Measurements from ENCODE around the gene OPRM1.

Gene OPRM1

DNA sequence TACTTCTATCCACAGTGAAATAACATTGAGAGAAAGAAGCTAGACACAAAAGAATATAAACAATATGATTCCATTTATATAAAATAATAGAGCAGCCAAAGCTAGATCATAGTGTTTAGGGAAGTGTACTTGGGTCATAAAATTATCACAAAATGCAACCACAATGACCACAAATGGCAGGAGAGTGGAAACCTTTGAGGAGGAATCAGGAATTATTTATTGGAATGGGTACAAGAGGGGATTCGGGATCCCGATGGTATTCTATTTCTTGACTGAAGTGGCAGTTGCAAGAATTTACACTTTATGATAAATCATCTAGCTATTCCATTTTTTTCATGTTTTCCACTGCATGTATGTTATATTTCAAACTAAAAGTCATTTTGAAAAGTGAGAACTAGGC lies 241.5 kb downstream of the OPRM1 start:
- no peak for DNase-seq (ENCODE audit: low read depth)

DNA sequence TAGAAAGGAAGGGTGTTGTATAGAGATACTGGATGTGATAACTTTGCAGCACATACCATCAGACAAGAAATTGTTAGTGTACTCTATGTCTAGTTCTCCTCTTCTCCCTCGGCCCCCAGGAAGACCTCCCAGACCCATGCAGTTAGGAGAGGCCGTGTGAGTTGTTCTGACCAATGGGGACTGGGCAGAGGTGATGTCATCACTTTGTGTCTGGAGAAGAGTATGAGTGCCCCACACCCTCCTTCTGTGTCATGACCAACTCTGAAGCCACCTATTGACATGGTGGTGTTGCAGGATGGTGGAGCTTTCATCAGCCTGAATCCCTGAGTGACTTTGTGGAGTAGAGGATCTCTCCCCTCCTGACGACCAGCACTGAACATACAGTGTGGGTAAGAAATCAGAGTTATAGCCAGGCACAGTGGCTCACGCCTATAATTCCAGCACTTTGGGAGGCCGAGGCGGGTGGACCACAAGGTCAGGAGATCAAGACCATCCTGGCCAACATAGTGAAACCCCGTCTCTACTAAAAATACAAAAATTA lies 245.3 kb downstream of the OPRM1 start:
- DNase-seq (ENCODE audit: low read depth): no peak

- DNase-seq (ENCODE audit: low read depth): no peak
Measured at GRCh38 chr6:154285826-154286225, 246.8 kb downstream of the OPRM1 start.

DNA sequence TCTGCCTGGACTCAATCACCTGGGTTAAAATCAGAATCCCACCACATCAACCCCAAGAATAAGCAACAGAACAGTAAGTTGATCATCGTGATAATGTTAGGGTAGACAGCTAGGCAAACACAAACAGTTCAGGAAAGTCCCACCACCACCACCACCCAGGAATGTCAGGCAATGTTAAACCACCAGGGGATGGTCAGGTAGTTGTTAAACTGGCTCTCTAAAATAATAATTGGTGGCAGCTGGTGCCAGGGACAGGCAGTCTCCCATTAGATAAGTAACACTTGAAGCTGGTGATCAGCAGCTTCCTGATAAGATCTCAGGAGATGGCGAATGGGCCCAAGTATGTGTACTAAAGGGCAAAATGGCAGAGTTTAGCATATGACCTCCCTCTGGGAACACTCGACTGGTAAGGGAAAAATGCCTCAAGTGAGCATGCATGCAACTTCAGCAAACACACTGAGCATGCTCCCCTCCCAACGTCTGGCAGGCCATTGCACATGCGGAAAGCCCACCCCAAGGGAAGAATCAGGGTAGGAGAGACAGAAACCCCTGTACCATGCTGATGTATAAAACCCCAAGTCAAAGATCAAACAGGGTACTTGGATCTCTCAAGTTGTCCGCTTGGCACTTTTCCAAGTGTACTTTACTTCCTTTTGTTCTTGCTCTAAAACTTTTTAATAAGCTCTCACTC lies 250.9 kb downstream of the OPRM1 start:
- no peak for DNase-seq (ENCODE audit: low read depth)

GRCh38 chr6:154292066-154292465 lies 253.0 kb downstream of the OPRM1 start:
- no peak for DNase-seq (ENCODE audit: low read depth)

- DNase-seq (ENCODE audit: low read depth): no peak
Measured at GRCh38 chr6:154292855-154293519, 253.9 kb downstream of the OPRM1 start.

DNA sequence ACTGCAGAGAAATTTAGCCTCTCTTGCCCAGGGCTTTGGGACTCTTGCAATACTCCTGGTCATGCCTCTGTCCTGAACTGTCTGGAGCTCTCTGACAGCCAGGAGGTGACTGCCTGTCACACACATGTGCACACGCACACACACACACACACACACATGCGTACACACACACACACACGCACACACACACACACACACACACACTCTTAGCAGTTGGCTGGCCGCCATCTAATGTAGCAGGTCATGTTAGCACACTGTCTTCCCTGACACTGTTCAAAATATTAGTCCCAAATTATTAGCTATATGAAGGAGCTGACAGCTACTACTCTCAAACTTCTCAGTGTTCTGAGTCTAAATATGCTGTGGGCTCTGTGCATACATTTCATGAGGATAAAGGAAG lies 256.7 kb downstream of the OPRM1 start:
- DNase-seq (ENCODE audit: low read depth): no peak
